Measurements from ENCODE around the gene RGP1.

Gene RGP1

GRCh38 chr9:35748858-35749514 lies at the start of gene RGP1, which contains the start of gene GBA2:
Gene RGP1 (plus strand): TSS chr9:35749287. CDS start chr9:35749756, 469 bp downstream.
Gene GBA2 (minus strand): TSS chr9:35749228. CDS start chr9:35748704, 524 bp downstream.
- DNase-seq (ENCODE audit: low spot score) = peak; percentile 82

GRCh38 chr9:35700031-35700430 lies 49.1 kb upstream of the RGP1 start:
- no peak for DNase-seq (ENCODE audit: low spot score)

- DNase-seq (ENCODE audit: low spot score) = no peak
Measured at GRCh38 chr9:35700942-35701341, 48.1 kb upstream of the RGP1 start.

- no peak for DNase-seq (ENCODE audit: low spot score)
Measured at GRCh38 chr9:35702696-35703095, 46.4 kb upstream of the RGP1 start.

- DNase-seq (ENCODE audit: low spot score) = no peak
Measured at GRCh38 chr9:35703906-35704672, 45.0 kb upstream of the RGP1 start.

- DNase-seq (ENCODE audit: low spot score) = no peak
Measured at GRCh38 chr9:35705372-35705771, 43.7 kb upstream of the RGP1 start.

- no peak for DNase-seq (ENCODE audit: low spot score)
Measured at GRCh38 chr9:35705836-35706430, 43.2 kb upstream of the RGP1 start.

GRCh38 chr9:35706951-35707350 lies 42.1 kb upstream of the RGP1 start:
- DNase-seq (ENCODE audit: low spot score) = no peak

- DNase-seq (ENCODE audit: low spot score) = no peak
Measured at GRCh38 chr9:35708146-35708545, 40.9 kb upstream of the RGP1 start.

- DNase-seq (ENCODE audit: low spot score) = no peak
Measured at GRCh38 chr9:35710818-35711500, 38.1 kb upstream of the RGP1 start.

GRCh38 chr9:35711501-35712428 lies 37.3 kb upstream of the RGP1 start:
- DNase-seq (ENCODE audit: low spot score) = no peak

GRCh38 chr9:35712762-35713400 lies 36.2 kb upstream of the RGP1 start:
- no peak for DNase-seq (ENCODE audit: low spot score)

- DNase-seq (ENCODE audit: low spot score) = no peak
Measured at GRCh38 chr9:35713578-35713977, 35.5 kb upstream of the RGP1 start.

GRCh38 chr9:35714123-35714522 lies 35.0 kb upstream of the RGP1 start:
- no peak for DNase-seq (ENCODE audit: low spot score)

GRCh38 chr9:35714579-35715252 lies 34.4 kb upstream of the RGP1 start:
- no peak for DNase-seq (ENCODE audit: low spot score)

GRCh38 chr9:35716230-35716629 lies 32.9 kb upstream of the RGP1 start:
- DNase-seq (ENCODE audit: low spot score) = no peak

- no peak for DNase-seq (ENCODE audit: low spot score)
Measured at GRCh38 chr9:35717132-35717870, 31.8 kb upstream of the RGP1 start.

- DNase-seq (ENCODE audit: low spot score) = no peak
Measured at GRCh38 chr9:35718721-35719511, 30.2 kb upstream of the RGP1 start.

GRCh38 chr9:35719546-35719945 lies 29.5 kb upstream of the RGP1 start:
- DNase-seq (ENCODE audit: low spot score) = no peak

All from SW480 (cell line).